Activated T-cell treated with anti-CD3 and anti-CD28 coated beads for 48 hours (primary cell): Measurements from ENCODE around the gene TXNDC17.
"Not testable (repeated sequence)": the region's sequence is repeated elsewhere in the genome, so short reads cannot be mapped to it uniquely, and the experiment has no call there.

Source experiments
- DNase-seq: peaks from one replicate; pipeline ENCODE4 v3.0.0-alpha.2; 2020; ENCODE audit warnings: low read depth

Gene TXNDC17

GRCh38 chr17:6683730-6684459 lies 43.0 kb downstream of the TXNDC17 start:
- no peak for DNase-seq

- DNase-seq, result no peak
Observed at GRCh38 chr17:6684460-6684783, 43.6 kb downstream of the TXNDC17 start.

- no peak for DNase-seq
Observed at GRCh38 chr17:6684881-6685767, 44.3 kb downstream of the TXNDC17 start.

GRCh38 chr17:6686026-6686425 lies 45.2 kb downstream of the TXNDC17 start:
- no peak for DNase-seq

- no peak for DNase-seq
Observed at GRCh38 chr17:6688944-6689343, 48.1 kb downstream of the TXNDC17 start.

GRCh38 chr17:6690641-6691040 lies 49.8 kb downstream of the TXNDC17 start:
- DNase-seq, result no peak

GRCh38 chr17:6691546-6691945 lies 50.7 kb downstream of the TXNDC17 start:
- no peak for DNase-seq

GRCh38 chr17:6691958-6692357 lies 51.1 kb downstream of the TXNDC17 start:
- DNase-seq, result not testable (repeated sequence)
